ENCODE data around the gene RNFT1. TPM values are rescaled to one million over a fixed set of nuclear protein-coding genes. Genes with fewer than 3 reads are reported as not detected.
"Not testable (repeated sequence)": the region's sequence is repeated elsewhere in the genome, so short reads cannot be mapped to it uniquely, and the experiment has no call there.

RNFT1 gene
- total and polyA plus RNA-seq, 2 donors (not counting 3 experiments of a cell fraction or from before 2014, with no cell fraction given) = 10.7 to 16.2 TPM

DNA sequence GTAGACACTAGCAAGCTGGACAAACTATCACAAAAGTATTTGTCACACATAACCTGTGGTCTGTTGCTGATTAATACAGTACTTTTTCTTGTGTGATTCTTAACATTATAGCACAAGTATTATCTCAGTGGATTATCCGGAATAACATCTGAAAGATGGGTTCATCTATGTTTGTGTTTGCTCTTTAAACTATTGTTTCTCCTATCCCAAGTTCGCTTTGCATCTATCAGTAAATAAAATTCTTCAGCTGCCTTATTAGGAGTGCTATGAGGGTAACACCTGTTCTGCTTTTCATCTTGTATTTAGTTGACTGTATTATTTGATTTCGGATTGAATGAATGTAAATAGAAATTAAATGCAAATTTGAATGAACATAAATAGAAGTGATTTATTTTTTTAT is 14.5 kb downstream of the RNFT1 start:
- CTCF ChIA-PET = interaction anchor here (1.0 to 2.2 kb wide), 2 partner anchors 13 to 36 kb away, joined by 4 to 12 read pairs; no protein-coding TSS in a partner anchor

GRCh38 chr17:59947310-59947709 is 17.2 kb downstream of the RNFT1 start:
- POLR2A ChIA-PET; H2AFZ ChIP-seq (ENCODE audit: low read depth, low read length); H3K27me3 ChIP-seq (ENCODE audit: control insufficient read depth in 2 of 2, insufficient read depth in 2 of 2, low read length in 2 of 2); DNase-seq (ENCODE audit: low read depth, low spot score); FAIRE-seq; H3K9me1 ChIP-seq (replicated peaks; ENCODE audit: control insufficient read depth, extremely low read depth, insufficient read depth, low read length); dilution Hi-C loops (cut with MboI; ENCODE audit: extremely low pct_ligation_motif_present, low sequenced_read_pairs); H3K4me3 ChIP-seq (replicated peaks in 1 of 3; ENCODE audit: insufficient read depth in 1 of 3, low read depth in 1 of 3, low read length in 3 of 3); H3K9ac ChIP-seq (replicated peaks; ENCODE audit: extremely low read depth, insufficient read depth, low read length); H3K79me2 ChIP-seq (ENCODE audit: control insufficient read depth, insufficient read depth, low read length); H4K20me1 ChIP-seq (replicated peaks; ENCODE audit: control insufficient read depth, extremely low read depth, insufficient read depth, low read length); H3K27ac ChIP-seq (ENCODE audit: insufficient read depth, low read depth, low read length); H3K9me3 ChIP-seq (replicated peaks; ENCODE audit: control insufficient read depth, insufficient read depth, low read length); H3K4me2 ChIP-seq (ENCODE audit: insufficient read depth, low read length); BruUV-seq (replicated peaks); intact Hi-C loops (cut with micrococcal nuclease); H3K4me1 ChIP-seq (ENCODE audit: control insufficient read depth, extremely low read depth, insufficient read depth, low read length); H3K36me3 ChIP-seq (ENCODE audit: control insufficient read depth in 2 of 2, extremely low read depth in 1 of 2, insufficient read depth in 2 of 2, low read length in 2 of 2): not testable (repeated sequence)
- CTCF ChIA-PET = interaction anchor here (1.4 kb wide), 1 partner anchor 33 kb away, joined by 4 read pairs; no protein-coding TSS in a partner anchor

More for the DNA sequence above, 14.5 kb downstream of the RNFT1 start:
- Histone ChIP-seq H3K9ac (replicated peaks; ENCODE audit: extremely low read depth, insufficient read depth, low read length) (no peak overlapping the region), H4K20me1 (replicated peaks; ENCODE audit: control insufficient read depth, extremely low read depth, insufficient read depth, low read length) (no peaks in the 10 kb centered on the region), H3K4me1 (ENCODE audit: control insufficient read depth, extremely low read depth, insufficient read depth, low read length) (no peaks in the 10 kb centered on the region), H3K36me3 (ENCODE audit: control insufficient read depth in 2 of 2, extremely low read depth in 1 of 2, insufficient read depth in 2 of 2, low read length in 2 of 2) (peaks cover 5% of the 10 kb centered on the region in 2 experiments), H3K9me1 (replicated peaks; ENCODE audit: control insufficient read depth, extremely low read depth, insufficient read depth, low read length) (no peaks in the 10 kb centered on the region), H3K27me3 (ENCODE audit: control insufficient read depth in 2 of 2, insufficient read depth in 2 of 2, low read length in 2 of 2) (no peaks in the 10 kb centered on the region), H3K4me3 (replicated peaks in 1 of 3; ENCODE audit: insufficient read depth in 1 of 3, low read depth in 1 of 3, low read length in 3 of 3) (no peak overlapping the region), H3K9me3 (replicated peaks; ENCODE audit: control insufficient read depth, insufficient read depth, low read length) (no peaks in the 10 kb centered on the region), H3K4me2 (ENCODE audit: insufficient read depth, low read length) (no peak overlapping the region), H2AFZ (ENCODE audit: low read depth, low read length) (no peak overlapping the region), H3K27ac (ENCODE audit: insufficient read depth, low read depth, low read length) (no peak overlapping the region), H3K79me2 (ENCODE audit: control insufficient read depth, insufficient read depth, low read length) (no peaks in the 10 kb centered on the region)
- dilution Hi-C loops (cut with MboI; ENCODE audit: extremely low pct_ligation_motif_present, low sequenced_read_pairs) = no loop called here
- no TSS peak for BruUV-seq (replicated peaks)
- no peak for FAIRE-seq
- intact Hi-C loops (cut with micrococcal nuclease) = no loop called here
- POLR2A ChIA-PET = interaction anchor here (0.6 kb wide), 1 partner anchor 9 kb away, joined by 3 read pairs; no protein-coding TSS in a partner anchor
- no peak for DNase-seq (ENCODE audit: low read depth, low spot score)
- TF ChIP-seq MYC (IDR thresholded peaks at IDR 0.05; ENCODE audit: low read depth, low read length) (no peak), GATA2 (IDR thresholded peaks at IDR 0.05; ENCODE audit: insufficient read depth, insufficient read length, low read depth, low read length) (no peak), FOS (IDR thresholded peaks at IDR 0.05; ENCODE audit: borderline replicate concordance, insufficient read depth, low read length) (no peak), MAX (IDR thresholded peaks at IDR 0.05; ENCODE audit: insufficient read depth, insufficient read length) (no peak), EZH2 (IDR thresholded peaks at IDR 0.05; ENCODE audit: borderline replicate concordance, low read depth, low read length, severe bottlenecking) (no peak), JUN (IDR thresholded peaks at IDR 0.05; ENCODE audit: borderline replicate concordance, insufficient read depth, insufficient read length, low read depth) (no peak), POLR2A (IDR thresholded peaks at IDR 0.05; ENCODE audit: low read depth, low read length) (no peak), POLR2AphosphoS5 (IDR thresholded peaks at IDR 0.05; ENCODE audit: insufficient read depth, low read depth, low read length) (no peak)
- TF ChIP-seq, protein P1, sequence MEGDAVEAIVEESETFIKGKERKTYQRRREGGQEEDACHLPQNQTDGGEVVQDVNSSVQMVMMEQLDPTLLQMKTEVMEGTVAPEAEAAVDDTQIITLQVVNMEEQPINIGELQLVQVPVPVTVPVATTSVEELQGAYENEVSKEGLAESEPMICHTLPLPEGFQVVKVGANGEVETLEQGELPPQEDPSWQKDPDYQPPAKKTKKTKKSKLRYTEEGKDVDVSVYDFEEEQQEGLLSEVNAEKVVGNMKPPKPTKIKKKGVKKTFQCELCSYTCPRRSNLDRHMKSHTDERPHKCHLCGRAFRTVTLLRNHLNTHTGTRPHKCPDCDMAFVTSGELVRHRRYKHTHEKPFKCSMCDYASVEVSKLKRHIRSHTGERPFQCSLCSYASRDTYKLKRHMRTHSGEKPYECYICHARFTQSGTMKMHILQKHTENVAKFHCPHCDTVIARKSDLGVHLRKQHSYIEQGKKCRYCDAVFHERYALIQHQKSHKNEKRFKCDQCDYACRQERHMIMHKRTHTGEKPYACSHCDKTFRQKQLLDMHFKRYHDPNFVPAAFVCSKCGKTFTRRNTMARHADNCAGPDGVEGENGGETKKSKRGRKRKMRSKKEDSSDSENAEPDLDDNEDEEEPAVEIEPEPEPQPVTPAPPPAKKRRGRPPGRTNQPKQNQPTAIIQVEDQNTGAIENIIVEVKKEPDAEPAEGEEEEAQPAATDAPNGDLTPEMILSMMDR (IDR thresholded peaks at IDR 0.05; ENCODE audit: extremely low read depth in 1 of 2, insufficient read depth in 1 of 2, low read depth in 1 of 2, low read length in 2 of 2) = no peak

GRCh38 chr17:59946433-59946832 is 18.1 kb downstream of the RNFT1 start:
- H3K27ac ChIP-seq (ENCODE audit: insufficient read depth, low read depth, low read length); FAIRE-seq; H3K4me1 ChIP-seq (ENCODE audit: control insufficient read depth, extremely low read depth, insufficient read depth, low read length); DNase-seq (ENCODE audit: low read depth, low spot score); H3K36me3 ChIP-seq (ENCODE audit: control insufficient read depth in 2 of 2, extremely low read depth in 1 of 2, insufficient read depth in 2 of 2, low read length in 2 of 2); H3K9me1 ChIP-seq (replicated peaks; ENCODE audit: control insufficient read depth, extremely low read depth, insufficient read depth, low read length); H3K27me3 ChIP-seq (ENCODE audit: control insufficient read depth in 2 of 2, insufficient read depth in 2 of 2, low read length in 2 of 2); H3K9ac ChIP-seq (replicated peaks; ENCODE audit: extremely low read depth, insufficient read depth, low read length); POLR2A ChIA-PET; dilution Hi-C loops (cut with MboI; ENCODE audit: extremely low pct_ligation_motif_present, low sequenced_read_pairs); H3K79me2 ChIP-seq (ENCODE audit: control insufficient read depth, insufficient read depth, low read length); H4K20me1 ChIP-seq (replicated peaks; ENCODE audit: control insufficient read depth, extremely low read depth, insufficient read depth, low read length); H3K4me3 ChIP-seq (replicated peaks in 1 of 3; ENCODE audit: insufficient read depth in 1 of 3, low read depth in 1 of 3, low read length in 3 of 3); intact Hi-C loops (cut with micrococcal nuclease); H3K4me2 ChIP-seq (ENCODE audit: insufficient read depth, low read length); H3K9me3 ChIP-seq (replicated peaks; ENCODE audit: control insufficient read depth, insufficient read depth, low read length); H2AFZ ChIP-seq (ENCODE audit: low read depth, low read length); BruUV-seq (replicated peaks): not testable (repeated sequence)
- CTCF ChIA-PET = interaction anchor here (1.4 kb wide), 2 partner anchors 32 to 91 kb away, joined by 4 read pairs; no protein-coding TSS in a partner anchor
